GM18507 (cell line): ENCODE data around the gene TALDO1.
A peak's percentile ranks its signal among the peaks of the same experiment; 100 is the strongest.

Experiments
- DNase-seq: peaks from one replicate; pipeline ENCODE4 v3.0.0; 2011; ENCODE audit warnings: low read depth; ENCODE audit not compliant: insufficient read length; ENCODE audit errors: extremely low spot score
- FAIRE-seq: peaks from 2 replicates; lab custom pipeline; 2011; peaks lifted over from hg19 to GRCh38; lab: Jason Lieb, UNC

Gene TALDO1

GRCh38 chr11:809287-810039, 62.2 kb downstream of the TALDO1 start, which contains the start of gene RPLP2:
TSS of gene RPLP2 (plus strand) at chr11:809967. CDS start at chr11:810235, 268 bp downstream.
- FAIRE-seq (peak; percentile 95), DNase-seq (peak; percentile 92)

GRCh38 chr11:810040-810567, 62.8 kb downstream of the TALDO1 start:
- DNase-seq (no peak), FAIRE-seq (no peak)

DNA sequence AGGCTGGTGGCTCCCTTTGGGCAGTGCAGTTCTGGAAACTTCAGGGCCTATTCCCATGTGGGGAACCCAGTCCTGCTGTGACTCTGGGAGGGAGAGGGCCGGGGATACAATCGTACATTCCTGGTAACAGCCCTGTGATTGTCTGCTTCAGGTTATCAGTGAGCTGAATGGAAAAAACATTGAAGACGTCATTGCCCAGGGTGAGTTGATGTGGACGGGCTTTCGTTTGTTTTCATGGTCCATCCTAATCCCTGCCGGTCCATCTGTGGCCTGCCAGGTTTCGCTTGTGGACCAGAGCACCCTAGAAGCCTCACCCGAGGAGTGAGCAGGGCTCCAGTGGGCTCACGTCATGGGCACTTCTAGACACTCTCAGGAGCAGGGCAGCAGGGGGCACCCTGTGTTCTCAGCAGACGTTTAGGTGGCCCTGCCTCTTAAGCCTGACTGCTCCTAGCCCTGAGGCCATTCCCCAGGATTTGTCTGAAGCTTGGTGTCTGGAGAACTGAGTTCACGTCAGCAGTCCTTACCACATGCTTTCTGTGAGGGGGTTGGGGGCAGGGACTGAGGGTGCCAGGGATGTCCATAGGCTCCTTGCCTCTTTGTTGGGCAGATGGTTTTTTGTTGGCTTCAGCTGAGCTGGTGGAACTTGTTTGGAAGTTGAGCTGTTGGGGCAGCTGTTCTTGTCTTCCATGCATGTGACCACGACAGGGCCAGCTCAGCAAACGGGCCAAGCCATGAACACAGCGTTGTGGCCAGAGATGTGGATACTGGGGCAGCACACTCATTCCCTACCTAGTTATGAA, 64.4 kb downstream of the TALDO1 start:
- no peak for DNase-seq
- FAIRE-seq, result no peak

DNA sequence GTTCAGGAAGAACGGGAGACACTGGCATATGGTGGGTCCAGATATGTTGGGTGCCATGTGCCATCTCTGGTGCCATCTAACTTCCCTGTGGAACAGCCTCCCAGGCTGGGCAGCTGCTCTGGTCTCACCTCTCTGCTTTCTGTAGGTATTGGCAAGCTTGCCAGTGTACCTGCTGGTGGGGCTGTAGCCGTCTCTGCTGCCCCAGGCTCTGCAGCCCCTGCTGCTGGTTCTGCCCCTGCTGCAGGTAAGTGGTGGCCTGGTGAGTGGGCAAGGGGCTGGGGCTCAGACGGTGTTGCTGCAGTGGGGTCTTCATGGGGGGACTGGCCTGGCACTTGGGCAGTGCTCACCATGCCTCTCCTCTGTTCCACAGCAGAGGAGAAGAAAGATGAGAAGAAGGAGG, 65.1 kb downstream of the TALDO1 start:
- no peak for FAIRE-seq
- no peak for DNase-seq

DNA sequence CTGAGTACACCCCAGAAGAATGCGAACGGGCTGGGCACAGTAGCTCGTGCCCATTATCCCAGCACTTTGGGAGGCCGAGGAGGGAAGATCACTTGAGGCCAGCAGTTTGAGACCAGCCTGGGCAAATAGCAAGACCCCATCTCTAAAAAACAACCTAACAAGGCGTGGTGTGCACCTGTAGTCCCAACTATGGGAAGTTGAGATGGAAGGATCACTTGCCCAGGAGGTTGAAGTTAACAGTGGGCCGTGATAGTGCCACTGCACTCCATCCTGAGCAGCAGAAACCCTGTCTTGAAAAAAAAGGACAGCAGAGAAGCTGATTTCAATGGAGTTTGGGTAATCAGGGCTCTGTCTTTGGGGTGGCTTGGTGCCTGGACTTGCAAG, 65.8 kb downstream of the TALDO1 start:
- no peak for FAIRE-seq
- DNase-seq, result no peak

DNA sequence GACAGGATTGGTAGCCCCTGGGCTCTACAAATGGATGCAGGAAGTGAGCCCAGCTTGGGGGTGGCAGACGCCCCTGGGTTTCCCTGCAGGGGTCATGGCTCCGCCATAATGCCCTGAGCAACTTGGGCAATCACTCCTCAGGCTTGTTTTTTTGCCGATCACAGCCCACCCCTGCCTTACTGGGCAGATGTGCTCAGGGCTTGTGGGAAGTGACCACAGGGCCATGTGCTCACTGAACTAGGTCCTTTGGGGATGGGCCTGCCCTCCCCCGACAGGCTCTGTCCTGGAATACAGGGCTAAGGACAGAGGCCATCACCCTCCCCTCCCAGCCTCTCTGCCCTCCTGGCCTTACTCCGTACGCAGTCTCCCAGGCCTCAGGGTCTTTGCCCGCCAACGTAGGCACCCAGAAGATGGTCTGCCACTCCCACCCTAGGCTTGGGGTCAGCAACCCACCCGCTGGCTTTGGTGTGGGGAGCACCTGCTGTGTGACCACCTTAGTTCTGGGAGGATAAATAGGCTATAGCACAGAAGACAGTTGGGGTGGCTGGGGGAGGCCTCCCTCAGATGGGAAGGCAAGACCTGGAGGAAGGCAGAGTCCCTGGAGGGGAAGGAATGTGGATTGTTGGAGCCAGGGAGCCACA, 66.3 kb downstream of the TALDO1 start:
- DNase-seq (no peak), FAIRE-seq (no peak)
